LNCAP (cell line): Measurements from ENCODE around the gene STEAP2.
A peak's percentile ranks its signal among the peaks of the same experiment; 100 is the strongest.

ENCODE experiments used
- TF ChIP-seq, protein P1 (sequence below): fragments of 450-650 bp; IDR thresholded peaks from 2 replicates; pipeline ENCODE4 v1.5.1; 2017; ENCODE audit warnings: mild to moderate bottlenecking

STEAP2 gene

DNA sequence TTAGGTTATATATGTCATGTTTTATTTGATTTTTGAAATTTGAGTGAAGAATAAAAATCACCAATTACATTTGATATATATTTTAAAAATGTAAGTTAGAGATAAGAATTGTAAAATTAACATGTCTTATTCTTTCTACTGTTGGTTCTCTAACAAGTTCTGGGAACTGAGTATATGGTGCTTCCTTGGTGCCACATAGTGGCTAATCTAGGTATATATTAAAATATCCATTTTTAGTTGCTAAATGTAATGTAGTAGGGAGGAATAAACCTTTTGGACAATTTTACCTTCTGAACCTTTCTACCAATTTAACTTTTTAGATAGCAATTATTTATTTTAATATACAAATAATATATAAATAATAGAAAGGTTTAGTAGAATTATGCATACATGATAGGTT lies 50.9 kb downstream of the STEAP2 start:
- TF ChIP-seq, protein P1, sequence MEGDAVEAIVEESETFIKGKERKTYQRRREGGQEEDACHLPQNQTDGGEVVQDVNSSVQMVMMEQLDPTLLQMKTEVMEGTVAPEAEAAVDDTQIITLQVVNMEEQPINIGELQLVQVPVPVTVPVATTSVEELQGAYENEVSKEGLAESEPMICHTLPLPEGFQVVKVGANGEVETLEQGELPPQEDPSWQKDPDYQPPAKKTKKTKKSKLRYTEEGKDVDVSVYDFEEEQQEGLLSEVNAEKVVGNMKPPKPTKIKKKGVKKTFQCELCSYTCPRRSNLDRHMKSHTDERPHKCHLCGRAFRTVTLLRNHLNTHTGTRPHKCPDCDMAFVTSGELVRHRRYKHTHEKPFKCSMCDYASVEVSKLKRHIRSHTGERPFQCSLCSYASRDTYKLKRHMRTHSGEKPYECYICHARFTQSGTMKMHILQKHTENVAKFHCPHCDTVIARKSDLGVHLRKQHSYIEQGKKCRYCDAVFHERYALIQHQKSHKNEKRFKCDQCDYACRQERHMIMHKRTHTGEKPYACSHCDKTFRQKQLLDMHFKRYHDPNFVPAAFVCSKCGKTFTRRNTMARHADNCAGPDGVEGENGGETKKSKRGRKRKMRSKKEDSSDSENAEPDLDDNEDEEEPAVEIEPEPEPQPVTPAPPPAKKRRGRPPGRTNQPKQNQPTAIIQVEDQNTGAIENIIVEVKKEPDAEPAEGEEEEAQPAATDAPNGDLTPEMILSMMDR, result peak; percentile 54

GRCh38 chr7:90266808-90267207 lies 55.3 kb downstream of the STEAP2 start:
- TF ChIP-seq, protein P1, result no peak

DNA sequence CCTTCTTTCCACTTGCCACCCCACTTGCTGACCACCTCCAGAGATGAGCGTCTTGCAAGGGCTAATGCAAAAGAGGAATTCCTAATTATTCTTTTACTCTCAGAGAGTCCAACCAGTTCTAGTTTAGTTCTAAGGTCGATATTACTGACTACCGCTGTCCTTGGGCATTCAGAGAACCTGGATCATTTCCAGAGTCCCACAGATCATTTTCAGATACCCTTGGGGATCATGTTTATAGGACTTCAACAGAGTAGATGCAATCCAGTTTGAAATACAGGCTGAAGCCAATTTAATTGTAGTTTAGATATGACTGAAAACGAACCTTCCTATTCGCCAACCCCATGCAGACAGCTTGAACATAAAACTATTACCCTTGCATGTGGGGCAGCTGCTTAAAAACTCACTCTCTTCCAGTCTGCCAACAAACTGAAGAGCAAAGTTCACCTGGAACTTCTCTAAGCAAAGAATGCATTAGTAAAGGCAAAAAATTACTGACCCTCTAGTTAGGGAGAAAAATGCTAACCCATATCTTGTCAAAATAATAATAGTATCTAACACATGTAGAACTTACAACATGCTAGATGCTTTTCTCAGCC lies 55.8 kb downstream of the STEAP2 start:
- TF ChIP-seq, protein P1, result no peak

DNA sequence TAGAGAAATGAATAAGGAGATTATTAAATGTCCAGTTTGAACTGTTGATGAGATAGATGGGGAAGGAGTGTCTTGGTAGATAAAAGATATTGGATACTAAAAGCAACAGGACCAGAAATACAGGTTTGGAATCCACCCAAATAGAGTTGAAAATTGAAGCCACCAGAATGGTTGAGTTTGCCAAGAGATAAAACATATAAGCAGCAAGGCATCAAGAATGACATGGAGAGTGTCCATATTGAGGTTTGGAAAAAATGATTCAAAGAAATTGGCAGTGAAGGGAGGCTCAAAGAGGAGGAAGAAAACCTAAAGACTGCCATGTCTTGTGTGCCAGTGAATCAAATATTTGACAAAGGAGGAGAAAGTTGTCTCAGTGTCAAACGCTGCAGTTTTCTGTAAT lies 57.6 kb downstream of the STEAP2 start:
- TF ChIP-seq, protein P1, result no peak

DNA sequence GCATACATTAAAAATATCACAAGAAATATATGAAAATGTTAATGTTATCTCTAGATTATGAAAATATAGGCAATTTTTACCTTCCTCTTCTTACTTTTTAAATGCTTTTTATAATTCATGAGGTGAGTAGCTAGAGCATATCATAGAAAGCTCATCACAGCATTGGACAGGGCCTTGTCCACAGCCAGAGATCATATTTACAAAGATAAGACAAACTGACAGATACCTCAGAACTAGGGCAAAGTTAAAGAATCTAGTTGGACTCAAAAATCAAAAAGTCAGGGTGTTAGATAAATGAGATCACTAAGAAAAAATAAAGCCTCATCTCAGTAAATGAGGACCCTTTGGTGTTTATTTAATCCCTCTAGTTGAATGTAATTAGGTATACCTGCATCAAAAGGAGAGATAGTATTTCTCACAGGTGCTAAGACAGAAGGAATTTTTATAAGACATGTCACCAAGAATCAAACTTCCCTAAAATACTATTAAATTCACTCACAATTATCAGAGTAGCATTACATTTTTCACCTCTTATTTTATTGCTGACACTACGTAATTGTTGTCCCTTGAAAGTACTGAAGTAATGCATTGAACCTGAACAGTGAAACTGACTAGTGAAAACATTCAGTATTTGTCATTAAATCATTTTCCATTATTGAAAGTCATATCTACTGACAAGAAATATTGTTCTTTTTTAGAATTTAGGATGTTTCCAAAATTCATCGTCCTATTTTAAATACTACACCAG lies 59.1 kb downstream of the STEAP2 start:
- TF ChIP-seq, protein P1, result no peak

- TF ChIP-seq, protein P1, result no peak
Measured at GRCh38 chr7:90271753-90272152, 60.2 kb downstream of the STEAP2 start.

- TF ChIP-seq, protein P1, result no peak
Measured at GRCh38 chr7:90272242-90272641, 60.7 kb downstream of the STEAP2 start.
